Mesenchymal stem cell (in vitro differentiated cells and primary cell): Measurements from ENCODE around the gene MYO15B.

Source experiments
- DNase-seq: peaks from one replicate; pipeline ENCODE4 v3.0.0-alpha.2; 2013
- H2AFZ ChIP-seq: one replicate; pipeline ENCODE4 v1.6.1; 2013; ENCODE audit warnings: low read depth, mild to moderate bottlenecking, control low read depth, inconsistent platforms, low read length, moderate library complexity
- H2AK5ac ChIP-seq: 2 replicates; pipeline ENCODE4 v1.6.1; 2013; ENCODE audit warnings: low read length, moderate library complexity, mild to moderate bottlenecking, inconsistent platforms; ENCODE audit not compliant: severe bottlenecking
- H2BK120ac ChIP-seq: one replicate; pipeline ENCODE4 v1.6.1; 2013; ENCODE audit warnings: low read depth, mild to moderate bottlenecking, inconsistent platforms, low read length, moderate library complexity
- H2BK12ac ChIP-seq, 2 experiments: one replicate each; pipeline ENCODE4 v1.6.1; 2013; ENCODE audit warnings: inconsistent platforms in 2 of 2, low read length in 2 of 2, mild to moderate bottlenecking in 2 of 2, moderate library complexity in 2 of 2, control low read depth in 1 of 2
- H2BK15ac ChIP-seq: one replicate; pipeline ENCODE4 v1.6.1; 2013; ENCODE audit warnings: mild to moderate bottlenecking, low read depth, inconsistent platforms; ENCODE audit not compliant: poor library complexity, severe bottlenecking
- H2BK5ac ChIP-seq: 2 replicates; pipeline ENCODE4 v1.6.1; 2013; ENCODE audit warnings: low read depth, mild to moderate bottlenecking, low read length, control low read depth, inconsistent platforms; ENCODE audit not compliant: poor library complexity, severe bottlenecking
- H3K14ac ChIP-seq, 2 experiments: one replicate each; pipeline ENCODE4 v1.6.1; 2013; ENCODE audit warnings: inconsistent platforms in 2 of 2, low read length in 2 of 2, control low read depth in 1 of 2, mild to moderate bottlenecking in 1 of 2, moderate library complexity in 1 of 2
- H3K18ac ChIP-seq, 2 experiments: one replicate each; pipeline ENCODE4 v1.6.1; 2013; ENCODE audit warnings: inconsistent platforms in 2 of 2, low read length in 2 of 2, control low read depth in 1 of 2, low read depth in 1 of 2, mild to moderate bottlenecking in 1 of 2
- H3K23ac ChIP-seq, 2 experiments: one replicate each; pipeline ENCODE4 v1.6.1; 2013; ENCODE audit warnings: inconsistent platforms in 2 of 2, low read length in 2 of 2, mild to moderate bottlenecking in 2 of 2, moderate library complexity in 2 of 2, control low read depth in 1 of 2
- H3K27ac ChIP-seq: 2 replicates; pipeline ENCODE4 v1.5.1; 2013; ENCODE audit warnings: mild to moderate bottlenecking, moderate library complexity, low read length, control low read depth, inconsistent platforms; ENCODE audit not compliant: poor library complexity, severe bottlenecking
- H3K27me3 ChIP-seq, 2 experiments: 2 replicates each; pipeline versions ENCODE4 v1.6.1 to v1.7.0; 2013; ENCODE audit warnings: low read length in 2 of 2, mild to moderate bottlenecking in 2 of 2, moderate library complexity in 2 of 2, control low read depth in 1 of 2, inconsistent platforms in 1 of 2; ENCODE audit not compliant: control insufficient read depth in 1 of 2, insufficient read depth in 1 of 2
- H3K36me3 ChIP-seq, 2 experiments: 2 replicates each; pipeline versions ENCODE4 v1.6.1 to v1.7.0; 2013; ENCODE audit warnings: low read length in 2 of 2, control low read depth in 1 of 2, inconsistent platforms in 1 of 2, low read depth in 1 of 2, mild to moderate bottlenecking in 1 of 2; ENCODE audit not compliant: insufficient read depth in 2 of 2, control insufficient read depth in 1 of 2
- H3K4ac ChIP-seq, 2 experiments: one replicate each; pipeline ENCODE4 v1.6.1; 2013; ENCODE audit warnings: inconsistent platforms in 2 of 2, low read length in 2 of 2, mild to moderate bottlenecking in 2 of 2, moderate library complexity in 2 of 2, control low read depth in 1 of 2, low read depth in 1 of 2
- H3K4me1 ChIP-seq: 2 replicates; pipeline ENCODE4 v1.6.1; 2013; ENCODE audit warnings: low read depth, low read length, control low read depth; ENCODE audit not compliant: control insufficient read depth, insufficient read depth
- H3K4me2 ChIP-seq: 2 replicates; pipeline ENCODE4 v1.6.1; 2013; ENCODE audit warnings: low read length, mild to moderate bottlenecking, inconsistent platforms; ENCODE audit not compliant: poor library complexity, severe bottlenecking
- H3K4me3 ChIP-seq, 2 experiments: 2 replicates each; pipeline versions ENCODE4 v1.5.1 to v1.7.0; 2013; ENCODE audit warnings: low read length in 2 of 2, mild to moderate bottlenecking in 2 of 2, control low read depth in 1 of 2, low read depth in 1 of 2; ENCODE audit not compliant: insufficient read depth in 1 of 2
- H3K79me1 ChIP-seq: replicated peaks from 2 replicates; pipeline ENCODE4 v1.6.1; 2013; ENCODE audit warnings: mild to moderate bottlenecking, control low read depth, low read length, inconsistent platforms; ENCODE audit not compliant: poor library complexity, severe bottlenecking
- H3K9ac ChIP-seq: 2 replicates; pipeline ENCODE4 v1.7.0; 2013; ENCODE audit warnings: mild to moderate bottlenecking, low read length, moderate library complexity
- H3K9me3 ChIP-seq: 2 replicates; pipeline ENCODE4 v1.7.0; 2013; ENCODE audit warnings: mild to moderate bottlenecking, low read length; ENCODE audit not compliant: control insufficient read depth
- H4K8ac ChIP-seq: one replicate; pipeline ENCODE4 v1.6.1; 2013; ENCODE audit warnings: inconsistent platforms, mild to moderate bottlenecking, low read length, moderate library complexity
- H4K91ac ChIP-seq: one replicate; pipeline ENCODE4 v1.6.1; 2013; ENCODE audit warnings: mild to moderate bottlenecking, low read length, inconsistent platforms
- WGBS: methylation state at CpG from one replicate; pipeline ENCODE4 v1.1.7; 2013; ENCODE audit warnings: mixed read lengths; 5-methylcytosine and 5-hydroxymethylcytosine counted together

Gene MYO15B

GRCh38 chr17:75611851-75612429 is 24.3 kb downstream of the MYO15B start:
- H2BK15ac ChIP-seq = no peak overlapping the region
- H3K4me1 ChIP-seq = no peaks in the 10 kb centered on the region
- H4K91ac ChIP-seq = no peak overlapping the region
- H3K18ac ChIP-seq = no peak overlapping the region
- no peaks in the 10 kb centered on the region for H3K27me3 ChIP-seq
- no peak overlapping the region for H2AK5ac ChIP-seq
- H3K4me3 ChIP-seq = no peak overlapping the region
- H3K36me3 ChIP-seq = peaks cover 0 to 6% of the 10 kb centered on the region in 2 experiments
- no peak overlapping the region for H3K23ac ChIP-seq
- H3K14ac ChIP-seq = no peak overlapping the region
- 92% methylated on average over 20 of the region's 20 CpGs for WGBS
- H2AFZ ChIP-seq = no peak overlapping the region
- H2BK12ac ChIP-seq = no peak overlapping the region
- no peak overlapping the region for H2BK120ac ChIP-seq
- H3K9me3 ChIP-seq = no peaks in the 10 kb centered on the region
- H2BK5ac ChIP-seq = no peak overlapping the region
- no peak overlapping the region for H3K4me2 ChIP-seq
- no peak overlapping the region for H3K27ac ChIP-seq
- H3K9ac ChIP-seq = no peak overlapping the region
- DNase-seq = no peak
- H4K8ac ChIP-seq = no peak overlapping the region
- H3K79me1 ChIP-seq = no peaks in the 10 kb centered on the region
- no peak overlapping the region for H3K4ac ChIP-seq

- Histone ChIP-seq H4K8ac (no peak overlapping the region), H3K9me3 (no peaks in the 10 kb centered on the region), H3K27me3 (peaks cover 9 to 11% of the 10 kb centered on the region in 2 experiments), H2AFZ (no peak overlapping the region), H3K4ac (no peak overlapping the region), H3K18ac (no peak overlapping the region), H3K4me2 (no peak overlapping the region), H2BK120ac (no peak overlapping the region), H3K4me3 (no peak overlapping the region), H2BK5ac (no peak overlapping the region), H3K14ac (no peak overlapping the region), H3K27ac (no peak overlapping the region), H4K91ac (no peak overlapping the region), H3K79me1 (no peaks in the 10 kb centered on the region), H2BK12ac (no peak overlapping the region), H3K23ac (no peak overlapping the region), H3K9ac (no peak overlapping the region), H3K4me1 (no peaks in the 10 kb centered on the region), H3K36me3 (peaks cover 0 to 6% of the 10 kb centered on the region in 2 experiments), H2BK15ac (no peak overlapping the region), H2AK5ac (no peak overlapping the region)
- no peak for DNase-seq
- 90% methylated on average over 27 of the region's 27 CpGs for WGBS
Measured at GRCh38 chr17:75612906-75613626, 25.5 kb downstream of the MYO15B start.

- H2BK5ac ChIP-seq = no peak overlapping the region
- H2AFZ ChIP-seq = no peak overlapping the region
Measured at GRCh38 chr17:75614006-75614405, 26.4 kb downstream of the MYO15B start.

GRCh38 chr17:75614556-75615270 is 27.1 kb downstream of the MYO15B start:
- no peak overlapping the region for H2AFZ ChIP-seq
- H2BK120ac ChIP-seq = no peak overlapping the region
- H3K4me2 ChIP-seq = no peak overlapping the region
- no peak overlapping the region for H3K9ac ChIP-seq
- H3K4ac ChIP-seq = peak overlapping the region in 1 of 2 experiments; percentile 47
- H2BK5ac ChIP-seq = no peak overlapping the region
- 91% methylated on average over 19 of the region's 19 CpGs for WGBS
- H3K18ac ChIP-seq = no peak overlapping the region
- H3K27me3 ChIP-seq = peaks cover 18 to 22% of the 10 kb centered on the region in 2 experiments
- no peak overlapping the region for H3K4me3 ChIP-seq
- no peak for DNase-seq
- H2BK12ac ChIP-seq = no peak overlapping the region
- peaks cover 0 to 6% of the 10 kb centered on the region in 2 experiments for H3K36me3 ChIP-seq
- H3K4me1 ChIP-seq = no peaks in the 10 kb centered on the region
- no peak overlapping the region for H3K27ac ChIP-seq
- H2BK15ac ChIP-seq = no peak overlapping the region
- H4K8ac ChIP-seq = no peak overlapping the region
- no peak overlapping the region for H3K14ac ChIP-seq
- H2AK5ac ChIP-seq = no peak overlapping the region
- no peaks in the 10 kb centered on the region for H3K9me3 ChIP-seq
- no peak overlapping the region for H3K23ac ChIP-seq
- H3K79me1 ChIP-seq = no peaks in the 10 kb centered on the region
- no peak overlapping the region for H4K91ac ChIP-seq

More at GRCh38 chr17:75614006-75614405, 26.4 kb downstream of the MYO15B start:
- Histone ChIP-seq H3K18ac (no peak overlapping the region), H3K9me3 (no peaks in the 10 kb centered on the region), H3K36me3 (peaks cover 0 to 6% of the 10 kb centered on the region in 2 experiments), H3K4me2 (no peak overlapping the region), H3K27me3 (peaks cover 11 to 15% of the 10 kb centered on the region in 2 experiments), H3K4ac (no peak overlapping the region), H2BK12ac (no peak overlapping the region), H4K8ac (no peak overlapping the region), H2BK15ac (no peak overlapping the region), H3K27ac (no peak overlapping the region), H3K79me1 (no peaks in the 10 kb centered on the region), H2BK120ac (no peak overlapping the region), H3K9ac (no peak overlapping the region), H2AK5ac (no peak overlapping the region), H3K4me3 (no peak overlapping the region), H3K23ac (no peak overlapping the region), H3K14ac (no peak overlapping the region), H4K91ac (no peak overlapping the region), H3K4me1 (no peaks in the 10 kb centered on the region)
- no peak for DNase-seq
- 88% methylated on average over 12 of the region's 12 CpGs for WGBS
